ENCODE measurements around the gene ATG7. TPM values are rescaled to one million over a fixed set of nuclear protein-coding genes. Genes with fewer than 3 reads are reported as not detected.

ATG7 gene
- total RNA-seq, 2 experiments from 2014 or later = 36.8 to 40.0 TPM

DNA sequence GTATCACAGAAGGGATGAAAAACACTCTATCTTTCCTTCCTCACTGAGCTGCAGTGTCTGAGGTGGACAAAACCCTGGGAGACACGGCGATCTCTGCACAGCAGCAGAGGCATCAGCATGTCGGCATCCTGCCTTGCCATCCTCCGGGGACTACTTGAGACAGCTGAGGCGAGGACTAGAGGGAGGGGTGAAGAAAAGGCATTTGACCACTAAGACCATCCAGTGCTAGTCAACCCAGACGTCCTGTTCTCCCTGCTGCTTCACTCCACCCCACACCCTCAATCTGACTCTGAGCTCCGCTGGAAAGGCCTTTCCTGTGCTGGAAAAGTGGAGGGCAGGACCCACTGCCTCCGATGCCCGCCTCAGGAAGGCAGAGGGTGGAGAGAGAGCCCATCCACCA lies 304.3 kb downstream of the ATG7 start:
- ChIA-PET POLR2A (no interaction called here), CTCF (no interaction called here)
- Mint-ChIP-seq H3K27ac (no peak overlapping the region), H3K4me1 (ENCODE audit: low read depth) (peaks cover 2% of the 10 kb centered on the region), H3K9me3 (ENCODE audit: insufficient read depth) (no peaks in the 10 kb centered on the region), H3K27me3 (ENCODE audit: low read depth) (no peaks in the 10 kb centered on the region), H3K36me3 (ENCODE audit: low read depth) (peaks cover 7% of the 10 kb centered on the region), H3K4me3 (no peak overlapping the region)
- no peak for DNase-seq
- ATAC-seq = no peak

DNA sequence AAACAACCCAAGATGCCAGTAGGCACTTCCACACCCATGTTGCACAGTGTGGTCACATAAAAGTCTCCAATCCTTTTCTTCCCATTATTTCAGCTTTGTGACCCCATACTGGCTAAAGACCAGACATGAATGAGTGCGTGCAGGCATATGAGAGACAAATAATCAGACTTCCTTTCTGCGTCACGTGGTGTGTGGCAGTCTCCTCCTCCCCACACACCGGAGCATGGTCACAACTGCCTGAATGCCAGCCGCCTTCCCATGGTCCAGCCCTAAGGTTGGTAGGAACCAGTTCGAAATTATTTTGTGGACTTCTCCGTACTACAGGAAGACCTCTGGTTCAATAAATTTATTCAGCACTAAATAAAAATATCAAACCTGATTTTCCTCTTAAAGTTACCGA lies 306.0 kb downstream of the ATG7 start:
- ATAC-seq = no peak
- Mint-ChIP-seq H3K4me3 (no peak overlapping the region), H3K4me1 (ENCODE audit: low read depth) (peaks cover 18% of the 10 kb centered on the region), H3K36me3 (ENCODE audit: low read depth) (peaks cover 7% of the 10 kb centered on the region), H3K27me3 (ENCODE audit: low read depth) (no peaks in the 10 kb centered on the region), H3K27ac (no peak overlapping the region), H3K9me3 (ENCODE audit: insufficient read depth) (no peaks in the 10 kb centered on the region)
- ChIA-PET CTCF (no interaction called here), POLR2A (no interaction called here)
- DNase-seq = no peak

DNA sequence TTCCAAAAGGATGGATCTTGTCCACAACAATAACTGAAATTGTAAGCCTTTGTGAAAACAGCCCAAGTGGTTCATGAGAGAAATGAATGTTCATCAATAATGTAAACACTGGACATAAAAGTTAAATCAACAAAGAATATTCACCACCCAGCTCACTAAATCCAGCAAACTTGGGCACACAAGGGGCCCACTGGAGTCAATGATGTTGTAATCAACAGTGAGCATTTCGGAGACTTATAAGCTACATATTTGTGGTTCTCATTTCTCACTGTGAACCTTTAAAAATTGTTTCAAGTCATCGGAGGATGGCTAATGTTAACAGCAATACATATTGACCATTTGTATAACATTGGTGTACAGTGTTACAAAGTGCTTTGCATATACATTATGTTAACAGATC lies 308.4 kb downstream of the ATG7 start:
- Mint-ChIP-seq H3K36me3 (ENCODE audit: low read depth) (peaks cover 7% of the 10 kb centered on the region), H3K27me3 (ENCODE audit: low read depth) (no peaks in the 10 kb centered on the region), H3K4me3 (no peak overlapping the region), H3K9me3 (ENCODE audit: insufficient read depth) (no peaks in the 10 kb centered on the region), H3K4me1 (ENCODE audit: low read depth) (peaks cover 21% of the 10 kb centered on the region), H3K27ac (no peak overlapping the region)
- DNase-seq = no peak
- CTCF ChIA-PET = no interaction called here
- ATAC-seq = no peak
- POLR2A ChIA-PET = no interaction called here

DNA sequence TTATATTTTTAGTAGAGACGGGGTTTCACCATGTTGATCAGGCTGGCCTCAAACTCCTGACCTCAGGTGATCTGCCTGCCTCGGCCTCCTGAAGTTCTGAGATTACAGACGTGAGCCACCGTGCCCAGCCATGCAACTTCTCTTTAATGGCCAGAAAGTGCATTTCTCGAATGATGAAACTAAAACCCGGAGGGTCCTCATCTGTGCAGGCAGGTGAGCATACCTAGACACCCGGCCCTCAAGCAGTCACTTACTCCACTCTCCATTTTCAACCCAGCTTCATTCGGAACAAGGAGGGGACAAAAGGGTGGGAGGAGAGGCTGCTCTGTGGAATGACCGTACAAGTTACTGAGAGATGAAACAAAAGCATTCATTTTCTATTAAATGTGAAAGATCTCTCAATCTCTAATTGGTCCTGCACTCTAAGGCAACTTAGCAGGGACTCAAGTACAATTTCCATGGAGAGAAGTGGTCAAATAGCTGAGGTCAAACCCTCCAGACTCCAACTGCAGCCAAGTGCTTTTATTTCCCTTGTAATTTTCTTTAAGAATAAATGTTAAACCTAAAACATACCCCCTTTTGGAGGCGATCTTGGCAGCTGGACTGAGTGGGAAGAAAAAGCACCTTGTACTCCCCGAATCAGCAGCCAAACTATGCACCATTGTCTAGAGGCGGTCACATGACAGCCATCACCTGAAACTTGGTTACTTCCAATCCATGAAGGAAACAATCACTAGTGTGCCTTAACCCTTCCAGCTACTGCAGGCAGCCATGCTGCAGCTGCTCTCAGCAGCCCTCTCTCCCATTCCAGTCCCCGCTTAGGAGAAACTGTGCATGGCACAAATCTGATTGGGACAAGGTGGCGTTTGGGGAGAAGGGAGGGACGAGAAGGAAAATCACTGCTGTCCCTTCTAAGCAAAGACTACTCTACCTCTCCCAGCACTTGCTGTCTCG lies 309.3 kb downstream of the ATG7 start:
- Mint-ChIP-seq H3K27ac (no peak overlapping the region), H3K4me3 (no peak overlapping the region)
- CTCF ChIA-PET = no interaction called here

DNA sequence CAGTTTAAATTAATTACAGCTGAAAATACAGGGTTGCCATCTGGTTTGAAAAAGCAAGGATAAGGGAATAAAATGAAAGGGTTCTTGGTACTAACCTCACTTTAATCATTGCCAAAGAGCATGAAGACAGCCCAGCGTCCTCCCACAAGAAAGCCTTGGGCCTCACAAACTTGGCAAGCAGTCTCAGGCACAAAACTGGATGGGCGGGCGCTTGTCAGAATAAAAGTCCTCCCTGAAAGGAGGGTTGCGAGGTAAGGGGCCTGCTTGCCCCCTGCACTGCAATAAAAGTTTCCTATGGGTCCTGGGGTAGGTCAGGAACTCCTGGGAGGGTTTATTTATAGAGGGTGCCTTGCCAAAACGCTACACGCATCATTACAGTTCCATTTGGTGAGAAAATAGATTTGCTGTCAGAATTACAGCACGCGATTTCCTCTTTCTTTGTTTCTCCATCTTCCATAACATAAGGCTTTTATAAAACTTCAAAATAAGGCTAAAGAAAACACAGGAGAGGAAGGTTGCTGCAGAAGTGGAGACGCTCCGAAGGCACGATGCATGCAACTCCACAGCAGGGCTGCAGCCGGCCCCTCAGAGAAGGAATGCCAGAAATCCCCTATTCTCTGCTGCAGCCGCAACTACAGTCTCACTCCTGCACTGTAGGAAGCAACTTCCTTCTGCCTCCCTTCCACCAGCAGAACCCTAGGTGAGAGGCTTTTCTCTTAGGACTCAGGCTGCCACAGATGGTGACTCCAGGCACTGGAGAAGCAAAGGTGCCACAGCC lies 310.2 kb downstream of the ATG7 start:
- POLR2A ChIA-PET = no interaction called here
- H3K27me3 Mint-ChIP-seq (ENCODE audit: low read depth) = no peaks in the 10 kb centered on the region
- DNase-seq (no peak), ATAC-seq (peak; percentile 30)
- H3K27ac Mint-ChIP-seq = peak overlapping the region; percentile 14
- H3K36me3 Mint-ChIP-seq (ENCODE audit: low read depth) = peaks cover 10% of the 10 kb centered on the region
- H3K4me3 Mint-ChIP-seq = peak overlapping the region; percentile 1
- no peaks in the 10 kb centered on the region for H3K9me3 Mint-ChIP-seq (ENCODE audit: insufficient read depth)
- CTCF ChIA-PET = no interaction called here
- peaks cover 21% of the 10 kb centered on the region for H3K4me1 Mint-ChIP-seq (ENCODE audit: low read depth)

More for the DNA sequence above, 309.3 kb downstream of the ATG7 start:
- DNase-seq (no peak), ATAC-seq (no peak)
- peaks cover 21% of the 10 kb centered on the region for H3K4me1 Mint-ChIP-seq (ENCODE audit: low read depth)
- peaks cover 7% of the 10 kb centered on the region for H3K36me3 Mint-ChIP-seq (ENCODE audit: low read depth)
- POLR2A ChIA-PET = no interaction called here
- H3K27me3 Mint-ChIP-seq (ENCODE audit: low read depth) = no peaks in the 10 kb centered on the region
- H3K9me3 Mint-ChIP-seq (ENCODE audit: insufficient read depth) = no peaks in the 10 kb centered on the region

DNA sequence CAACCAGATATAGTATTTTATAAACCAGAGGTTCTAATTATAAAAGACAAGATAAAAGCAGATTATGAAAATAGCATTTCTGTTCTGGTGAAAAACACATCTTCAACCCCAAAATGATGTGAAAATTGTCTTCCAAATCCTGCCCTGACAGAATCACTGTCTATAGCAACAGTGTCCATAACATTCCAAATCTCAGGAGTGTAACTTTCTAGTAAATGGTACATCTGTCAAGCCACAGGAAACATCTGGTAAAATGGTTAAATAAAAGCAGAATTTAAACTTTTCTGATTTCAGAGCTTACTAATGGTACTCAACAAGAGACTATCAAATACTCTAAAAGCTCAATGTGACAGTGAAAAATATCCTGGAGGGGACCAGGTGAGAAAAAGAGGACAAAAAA lies 311.0 kb downstream of the ATG7 start:
- Mint-ChIP-seq H3K9me3 (ENCODE audit: insufficient read depth) (no peaks in the 10 kb centered on the region), H3K4me3 (no peak overlapping the region), H3K4me1 (ENCODE audit: low read depth) (peaks cover 28% of the 10 kb centered on the region), H3K36me3 (ENCODE audit: low read depth) (peaks cover 10% of the 10 kb centered on the region), H3K27ac (no peak overlapping the region), H3K27me3 (ENCODE audit: low read depth) (no peaks in the 10 kb centered on the region)
- ATAC-seq = no peak
- CTCF ChIA-PET = no interaction called here
- POLR2A ChIA-PET = no interaction called here
- no peak for DNase-seq

DNA sequence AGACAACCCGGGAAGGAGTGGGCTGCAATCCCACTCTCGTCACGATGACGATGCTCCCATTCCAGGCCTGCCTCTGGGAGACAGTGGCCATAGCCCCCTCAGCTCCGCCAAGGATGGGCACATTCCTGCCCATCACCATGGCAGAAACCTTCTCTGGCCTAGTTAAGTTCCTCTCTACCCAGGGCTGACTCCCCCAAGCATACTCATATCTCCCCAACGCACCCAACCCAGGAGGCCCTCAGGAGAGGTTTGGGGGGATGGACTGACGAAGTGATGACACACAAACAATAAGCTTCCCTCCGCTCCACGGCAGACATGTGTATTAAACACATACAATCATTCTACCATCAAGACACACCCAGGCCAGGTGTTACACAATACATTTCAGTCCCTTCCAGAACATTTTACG lies 311.4 kb downstream of the ATG7 start:
- ChIA-PET CTCF (no interaction called here), POLR2A (no interaction called here)
- Mint-ChIP-seq H3K4me3 (no peak overlapping the region), H3K9me3 (ENCODE audit: insufficient read depth) (no peaks in the 10 kb centered on the region), H3K36me3 (ENCODE audit: low read depth) (peaks cover 10% of the 10 kb centered on the region), H3K27ac (no peak overlapping the region), H3K27me3 (ENCODE audit: low read depth) (no peaks in the 10 kb centered on the region), H3K4me1 (ENCODE audit: low read depth) (peaks cover 32% of the 10 kb centered on the region)
- ATAC-seq = no peak
- no peak for DNase-seq

DNA sequence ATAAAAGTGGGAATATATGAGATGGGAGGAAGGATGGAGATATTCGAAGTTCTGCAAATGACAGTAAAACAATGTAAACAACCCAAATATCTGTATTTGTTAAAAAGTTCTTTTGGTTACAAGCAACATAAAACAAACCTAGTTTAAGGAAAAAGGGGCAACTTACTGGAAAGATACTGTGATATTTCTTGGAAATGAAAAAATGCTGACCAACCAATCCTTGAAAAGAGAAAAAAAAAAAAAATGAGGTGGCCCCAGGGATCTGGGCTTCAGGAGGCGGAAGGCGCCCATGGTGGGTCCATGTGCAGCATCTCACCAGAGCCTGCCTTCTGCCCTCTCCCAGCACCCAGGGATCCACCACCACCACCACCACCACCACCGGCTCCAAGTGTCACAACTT lies 312.4 kb downstream of the ATG7 start:
- peaks cover 42% of the 10 kb centered on the region for H3K4me1 Mint-ChIP-seq (ENCODE audit: low read depth)
- ATAC-seq = no peak
- H3K36me3 Mint-ChIP-seq (ENCODE audit: low read depth) = peaks cover 13% of the 10 kb centered on the region
- H3K27ac Mint-ChIP-seq = no peak overlapping the region
- H3K4me3 Mint-ChIP-seq = no peak overlapping the region
- POLR2A ChIA-PET = no interaction called here
- CTCF ChIA-PET = no interaction called here
- no peaks in the 10 kb centered on the region for H3K27me3 Mint-ChIP-seq (ENCODE audit: low read depth)
- no peaks in the 10 kb centered on the region for H3K9me3 Mint-ChIP-seq (ENCODE audit: insufficient read depth)
- no peak for DNase-seq

DNA sequence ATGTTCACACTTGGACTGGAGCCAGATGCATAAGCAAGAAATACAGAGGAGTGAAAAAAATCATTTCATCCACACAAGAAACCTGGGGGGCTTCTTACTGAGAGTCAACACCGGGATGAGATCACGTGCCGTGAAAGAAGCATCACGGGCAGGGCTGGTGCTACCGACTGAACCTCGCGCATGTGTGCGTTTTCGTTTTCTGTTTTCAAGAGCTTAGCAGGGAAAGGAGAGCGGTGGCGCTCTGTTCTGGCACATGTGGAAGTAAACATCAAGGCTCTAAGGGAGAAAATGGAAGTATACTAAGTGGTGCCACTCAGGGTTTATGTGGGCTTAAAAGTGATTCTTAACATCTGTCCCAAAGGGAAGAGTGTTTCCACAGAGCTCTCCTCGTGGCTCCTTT lies 315.6 kb downstream of the ATG7 start:
- CTCF ChIA-PET = no interaction called here
- no peak for DNase-seq
- peaks cover 9% of the 10 kb centered on the region for H3K36me3 Mint-ChIP-seq (ENCODE audit: low read depth)
- H3K27ac Mint-ChIP-seq = no peak overlapping the region
- no peaks in the 10 kb centered on the region for H3K9me3 Mint-ChIP-seq (ENCODE audit: insufficient read depth)
- no peaks in the 10 kb centered on the region for H3K27me3 Mint-ChIP-seq (ENCODE audit: low read depth)
- peaks cover 27% of the 10 kb centered on the region for H3K4me1 Mint-ChIP-seq (ENCODE audit: low read depth)
- H3K4me3 Mint-ChIP-seq = no peak overlapping the region
- ATAC-seq = no peak
- POLR2A ChIA-PET = no interaction called here

DNA sequence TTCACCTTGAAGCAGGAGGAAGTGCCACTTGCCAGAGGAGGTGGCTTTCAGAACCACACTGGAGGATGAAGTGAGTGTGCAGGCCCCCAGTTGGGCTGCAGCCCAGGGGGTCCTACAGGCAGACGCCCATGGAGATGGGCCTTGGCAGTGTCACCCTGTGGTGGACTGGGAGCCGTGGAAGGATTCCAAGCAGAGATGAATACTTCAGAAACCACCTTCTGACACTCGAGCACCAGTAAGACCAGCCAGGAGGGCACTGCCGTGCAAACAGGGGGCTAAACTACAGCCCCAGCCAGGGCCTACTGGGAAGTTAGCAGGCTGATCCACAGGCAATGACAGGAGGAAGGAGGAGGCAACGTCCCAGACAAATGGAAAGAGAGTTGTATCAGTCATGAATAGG lies 316.1 kb downstream of the ATG7 start:
- peaks cover 24% of the 10 kb centered on the region for H3K4me1 Mint-ChIP-seq (ENCODE audit: low read depth)
- H3K27me3 Mint-ChIP-seq (ENCODE audit: low read depth) = no peaks in the 10 kb centered on the region
- peak overlapping the region; percentile 27 for H3K27ac Mint-ChIP-seq
- H3K9me3 Mint-ChIP-seq (ENCODE audit: insufficient read depth) = no peaks in the 10 kb centered on the region
- ChIA-PET CTCF (no interaction called here), POLR2A (no interaction called here)
- DNase-seq = no peak
- H3K4me3 Mint-ChIP-seq = no peak overlapping the region
- ATAC-seq = no peak
- H3K36me3 Mint-ChIP-seq (ENCODE audit: low read depth) = peaks cover 10% of the 10 kb centered on the region

DNA sequence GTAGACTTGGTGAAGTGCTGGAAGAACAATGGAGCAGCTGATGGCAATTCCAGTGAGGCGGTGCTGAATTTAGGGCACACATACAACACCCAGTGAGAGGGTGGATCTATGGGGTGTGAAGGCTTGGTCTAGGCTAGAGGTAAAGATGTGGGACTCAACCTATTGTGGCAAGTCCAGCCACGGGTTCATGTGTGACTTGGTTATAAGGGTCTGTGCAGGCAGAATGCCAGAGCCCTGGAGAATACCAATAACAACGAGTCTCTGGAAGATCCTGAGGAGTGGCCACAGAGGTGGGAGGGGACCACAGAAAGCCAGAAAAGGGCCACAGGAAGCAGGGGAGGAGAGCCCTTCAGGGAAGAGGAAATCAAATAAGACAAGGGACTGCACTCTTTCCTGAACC lies 316.6 kb downstream of the ATG7 start:
- ATAC-seq (no peak), DNase-seq (no peak)
- Mint-ChIP-seq H3K27me3 (ENCODE audit: low read depth) (no peaks in the 10 kb centered on the region), H3K9me3 (ENCODE audit: insufficient read depth) (no peaks in the 10 kb centered on the region), H3K4me1 (ENCODE audit: low read depth) (peaks cover 24% of the 10 kb centered on the region), H3K4me3 (no peak overlapping the region), H3K36me3 (ENCODE audit: low read depth) (peaks cover 13% of the 10 kb centered on the region), H3K27ac (peak overlapping the region; percentile 27)
- ChIA-PET CTCF (interaction anchor here (1.9 kb wide), 1 partner anchor 210 kb away, joined by 4 read pairs; no protein-coding TSS in a partner anchor), POLR2A (interaction anchor here (1.0 kb wide), 1 partner anchor 12 kb away, joined by 3 read pairs; no protein-coding TSS in a partner anchor)

DNA sequence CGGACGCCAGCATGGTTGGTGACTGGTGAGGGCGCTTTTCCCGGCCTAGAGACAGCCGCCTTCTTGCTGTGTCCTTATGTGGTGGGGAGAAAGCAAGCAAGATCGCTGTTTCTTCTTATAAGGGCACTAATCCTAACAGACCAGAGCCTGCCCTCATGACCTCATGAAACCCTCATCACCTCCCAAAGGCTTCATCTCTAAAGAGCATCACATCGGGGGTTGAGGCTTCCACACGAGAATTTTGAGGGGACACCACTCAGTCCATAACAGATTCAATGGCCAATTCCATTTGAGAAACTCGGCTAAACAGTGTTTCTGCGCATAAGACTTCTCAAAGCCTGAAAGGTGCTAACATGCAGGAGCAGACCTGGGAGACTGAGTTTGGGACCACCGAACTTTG lies 317.5 kb downstream of the ATG7 start:
- no peak overlapping the region for H3K4me3 Mint-ChIP-seq
- POLR2A ChIA-PET = interaction anchor here (1.0 kb wide), 2 partner anchors 11 to 54 kb away, joined by 3 read pairs; partner anchors contain the start of gene VGLL4
- H3K4me1 Mint-ChIP-seq (ENCODE audit: low read depth) = peaks cover 22% of the 10 kb centered on the region
- peaks cover 19% of the 10 kb centered on the region for H3K36me3 Mint-ChIP-seq (ENCODE audit: low read depth)
- no peak overlapping the region for H3K27ac Mint-ChIP-seq
- CTCF ChIA-PET = interaction anchor here (0.8 to 1.9 kb wide), 2 partner anchors 28 to 211 kb away, joined by 3 to 4 read pairs; no protein-coding TSS in a partner anchor
- no peaks in the 10 kb centered on the region for H3K27me3 Mint-ChIP-seq (ENCODE audit: low read depth)
- no peak for ATAC-seq
- DNase-seq = no peak
- no peaks in the 10 kb centered on the region for H3K9me3 Mint-ChIP-seq (ENCODE audit: insufficient read depth)
